ENCODE data around the gene PTPRN2.

The PTPRN2 gene

DNA sequence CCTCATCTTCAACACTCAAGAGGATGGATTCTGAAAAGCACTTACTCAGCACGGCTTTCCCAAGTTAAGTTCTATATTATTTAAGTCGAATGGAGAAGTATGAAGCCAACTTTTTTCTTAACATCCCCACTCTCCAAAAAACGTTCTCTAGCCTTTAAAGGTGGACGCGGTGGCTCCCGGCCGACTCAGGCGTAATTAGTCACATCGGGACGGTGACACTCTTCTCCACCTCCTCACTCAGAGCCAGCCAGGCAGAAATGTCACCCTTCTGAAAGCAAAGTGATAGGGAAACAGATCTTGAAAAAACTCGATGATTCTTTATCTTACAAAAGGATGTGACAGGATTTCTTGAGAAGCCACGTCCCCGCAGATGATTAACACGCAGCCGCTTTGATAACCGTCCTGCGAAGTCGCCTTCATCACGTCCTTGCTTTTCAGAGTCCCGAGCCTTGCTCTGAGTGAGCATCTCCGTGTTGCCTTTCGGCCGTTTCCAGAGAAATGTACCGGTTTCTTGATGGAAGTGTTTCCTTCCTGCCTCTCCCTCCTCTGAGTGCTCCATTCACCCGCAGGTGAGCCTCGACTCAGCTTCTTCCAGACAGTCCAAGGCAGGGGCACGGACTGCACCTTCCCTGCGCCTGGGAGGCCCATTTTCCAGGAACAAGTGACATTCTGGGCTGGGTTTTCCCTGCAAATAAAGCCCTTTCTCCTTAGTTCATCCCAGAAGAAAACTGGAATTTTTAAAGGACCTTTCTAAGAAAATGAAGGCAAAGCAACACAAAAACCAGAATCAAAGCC is 936.1 kb downstream of the PTPRN2 start:
- DNase-seq: no peak

DNA sequence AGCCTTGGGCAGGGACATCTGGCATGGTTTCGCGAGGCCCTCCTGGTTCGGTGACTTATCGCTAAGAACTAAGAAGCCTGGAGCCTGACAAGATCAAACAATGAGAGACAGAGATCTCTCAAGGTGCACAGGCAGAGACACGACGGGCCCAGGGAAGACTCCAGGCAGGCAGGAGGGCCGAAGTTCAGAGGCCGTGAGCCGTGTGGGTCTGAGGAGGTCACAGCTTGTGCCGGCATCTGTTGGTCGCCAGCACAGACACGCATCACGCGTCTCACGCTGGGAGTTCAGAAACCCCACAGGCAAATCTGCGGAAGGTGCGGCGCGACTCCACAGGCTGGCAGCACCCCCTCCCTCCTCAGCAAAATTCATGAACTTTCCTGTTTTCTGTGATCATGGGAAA is 936.8 kb downstream of the PTPRN2 start:
- DNase-seq: no peak

DNA sequence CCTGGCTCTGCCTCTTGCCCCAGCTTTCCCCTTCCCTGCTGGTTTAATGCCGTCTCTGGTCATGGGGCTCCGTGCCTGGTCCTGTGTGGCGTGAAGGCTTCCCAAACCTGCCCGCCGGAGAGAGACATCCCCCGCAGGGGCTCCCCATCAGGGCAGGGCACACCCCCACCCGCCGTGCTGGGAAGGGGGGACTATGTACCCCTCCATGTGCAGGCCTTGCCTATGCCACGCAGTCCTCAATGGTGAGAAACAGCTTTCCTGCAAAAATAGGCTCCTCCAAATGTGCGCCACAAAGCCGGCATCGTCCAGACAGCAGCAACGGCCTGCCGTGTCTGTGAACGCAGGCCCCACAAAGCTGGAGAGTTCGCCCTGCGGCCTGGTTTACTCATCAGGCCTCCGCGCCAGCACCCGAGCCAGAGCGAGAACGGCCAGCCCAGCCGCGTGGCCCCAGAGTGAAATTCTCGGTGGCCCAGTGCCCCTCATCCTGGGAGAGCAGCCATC is 937.4 kb downstream of the PTPRN2 start:
- no peak for DNase-seq

DNA sequence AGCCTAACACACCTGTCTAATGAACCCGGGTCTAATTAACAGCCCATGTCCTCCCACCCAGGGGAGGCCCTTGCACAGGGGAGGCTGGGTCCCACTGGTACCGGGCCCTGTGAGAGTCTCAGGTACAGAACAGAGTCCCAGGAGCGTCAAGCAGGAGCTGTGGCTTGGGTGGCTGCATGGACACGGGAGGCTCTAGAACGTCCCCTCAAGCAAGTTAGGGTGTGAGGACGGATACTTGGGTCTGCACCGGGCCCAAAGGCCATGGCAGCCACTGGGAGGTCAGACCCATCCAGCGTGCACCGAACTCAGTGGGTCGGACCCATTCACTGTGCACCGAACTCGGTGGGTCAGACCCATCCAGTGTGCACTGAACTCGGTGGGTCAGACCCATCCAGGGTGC is 941.1 kb downstream of the PTPRN2 start:
- DNase-seq: no peak

DNA sequence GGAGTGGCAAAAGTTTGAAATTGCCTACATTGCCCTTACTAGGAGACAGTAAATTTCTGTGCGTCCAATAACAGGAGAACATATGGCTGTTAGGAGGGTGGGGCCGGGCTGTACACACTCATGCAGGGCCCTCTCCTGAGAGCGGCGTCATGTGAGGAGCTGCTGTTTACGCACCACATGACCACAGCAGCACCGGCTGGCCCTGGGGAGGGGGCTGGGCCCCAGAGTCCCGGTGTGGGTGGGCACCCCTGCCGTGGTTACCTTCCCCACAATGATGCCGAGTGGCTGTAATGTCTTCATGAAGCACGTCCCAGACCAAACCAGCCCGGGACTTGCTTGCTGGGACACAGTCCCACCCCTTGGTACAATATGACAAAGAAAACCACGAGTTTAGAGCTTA is 942.1 kb downstream of the PTPRN2 start:
- DNase-seq: no peak

DNA sequence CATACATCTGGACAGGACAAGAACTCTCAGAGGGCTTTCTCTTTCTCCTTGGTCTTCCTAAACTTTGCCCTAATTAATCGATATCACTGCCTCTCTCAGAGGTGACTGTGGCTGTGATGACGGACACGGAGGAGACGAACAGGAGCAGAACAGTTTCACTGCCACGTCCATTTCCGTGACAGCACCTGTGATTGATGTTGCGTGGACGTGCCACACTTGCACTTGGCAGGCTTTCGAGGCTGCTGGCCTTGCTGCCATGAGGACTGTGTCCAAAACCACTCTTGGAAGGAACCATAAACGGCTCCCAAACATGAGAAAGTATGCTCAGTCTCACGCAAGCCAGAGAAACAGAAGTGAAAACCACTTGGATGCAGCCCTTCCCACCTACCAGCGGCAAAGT is 942.7 kb downstream of the PTPRN2 start:
- no peak for DNase-seq

DNA sequence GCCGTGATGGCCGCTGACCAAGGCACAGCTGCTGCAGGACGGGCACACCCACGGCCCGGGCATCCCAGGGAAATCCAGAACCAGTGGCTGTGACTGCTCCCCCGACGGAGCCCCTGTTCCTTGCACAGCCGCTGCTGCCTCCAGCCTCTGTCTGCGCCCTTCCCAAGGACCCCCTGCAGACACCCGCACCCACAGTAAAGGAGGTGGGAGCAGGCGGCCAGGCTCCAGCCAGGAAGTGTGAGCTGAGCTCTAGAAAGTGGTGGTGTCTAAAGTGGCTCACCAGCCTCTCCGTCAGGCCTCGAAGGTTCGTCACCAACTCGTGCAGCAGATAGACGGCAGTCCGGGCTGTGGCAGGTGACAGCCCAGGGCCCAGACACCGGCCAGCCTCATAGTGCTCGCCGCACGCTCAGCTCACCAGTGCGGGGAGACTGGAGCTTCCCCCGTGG is 944.1 kb downstream of the PTPRN2 start:
- no peak for DNase-seq

DNA sequence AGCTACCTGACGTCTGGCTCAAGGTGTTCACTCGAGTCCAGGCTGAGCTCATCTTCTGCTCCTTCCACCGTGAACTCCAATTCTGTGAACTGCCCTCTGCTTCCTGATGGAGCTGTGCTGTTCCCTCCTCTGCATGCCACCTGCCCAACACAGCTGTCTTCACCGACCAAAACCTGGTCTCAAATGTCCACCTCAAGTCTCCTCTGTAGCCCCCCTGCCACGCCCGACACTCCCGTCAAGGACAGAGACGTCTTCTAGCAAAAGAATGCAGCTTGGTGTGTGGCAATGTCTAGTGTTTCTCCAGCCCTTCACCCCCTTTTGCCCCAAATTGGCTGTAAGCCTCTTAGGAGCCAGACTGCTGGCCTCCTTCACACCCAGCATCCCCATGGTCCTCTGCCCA is 945.8 kb downstream of the PTPRN2 start:
- no peak for DNase-seq

DNA sequence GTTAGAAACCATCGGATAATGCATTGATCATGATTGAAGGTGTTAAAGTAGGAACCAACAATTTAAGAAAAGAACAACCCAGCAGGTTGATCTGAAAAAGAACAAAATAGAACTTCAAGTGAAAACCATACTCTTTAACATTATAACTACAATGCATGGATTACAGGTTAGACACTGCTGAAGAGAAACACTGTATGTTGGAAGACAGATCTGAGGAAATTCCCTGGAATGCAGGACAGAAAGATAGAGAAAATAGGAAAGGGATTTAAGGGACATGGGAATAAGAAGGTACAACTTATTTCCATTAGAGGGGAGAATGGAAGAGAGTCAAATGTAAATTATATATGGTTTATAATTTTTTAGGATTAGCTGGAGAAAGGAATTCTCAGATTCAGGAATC is 947.5 kb downstream of the PTPRN2 start:
- no peak for DNase-seq

DNA sequence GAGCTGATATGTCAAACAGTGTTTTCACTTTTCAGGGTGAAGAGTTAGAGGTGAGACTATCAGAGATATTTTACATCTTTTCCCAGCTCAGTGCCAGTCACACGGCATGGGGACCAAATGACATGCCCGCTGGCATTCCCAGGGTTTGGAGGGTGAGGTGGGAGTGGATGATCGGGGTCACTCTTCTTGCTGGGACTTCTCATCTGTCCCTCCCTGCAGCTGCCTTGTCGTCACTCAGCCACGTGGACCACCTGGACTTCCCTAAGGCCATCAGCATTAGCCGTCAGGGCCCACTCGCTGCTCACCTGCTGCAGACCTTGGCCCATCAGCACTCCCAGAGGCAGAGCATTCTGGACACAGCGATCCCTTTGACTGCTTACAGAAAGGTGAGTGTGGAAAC is 949.1 kb downstream of the PTPRN2 start:
- no peak for DNase-seq

DNA sequence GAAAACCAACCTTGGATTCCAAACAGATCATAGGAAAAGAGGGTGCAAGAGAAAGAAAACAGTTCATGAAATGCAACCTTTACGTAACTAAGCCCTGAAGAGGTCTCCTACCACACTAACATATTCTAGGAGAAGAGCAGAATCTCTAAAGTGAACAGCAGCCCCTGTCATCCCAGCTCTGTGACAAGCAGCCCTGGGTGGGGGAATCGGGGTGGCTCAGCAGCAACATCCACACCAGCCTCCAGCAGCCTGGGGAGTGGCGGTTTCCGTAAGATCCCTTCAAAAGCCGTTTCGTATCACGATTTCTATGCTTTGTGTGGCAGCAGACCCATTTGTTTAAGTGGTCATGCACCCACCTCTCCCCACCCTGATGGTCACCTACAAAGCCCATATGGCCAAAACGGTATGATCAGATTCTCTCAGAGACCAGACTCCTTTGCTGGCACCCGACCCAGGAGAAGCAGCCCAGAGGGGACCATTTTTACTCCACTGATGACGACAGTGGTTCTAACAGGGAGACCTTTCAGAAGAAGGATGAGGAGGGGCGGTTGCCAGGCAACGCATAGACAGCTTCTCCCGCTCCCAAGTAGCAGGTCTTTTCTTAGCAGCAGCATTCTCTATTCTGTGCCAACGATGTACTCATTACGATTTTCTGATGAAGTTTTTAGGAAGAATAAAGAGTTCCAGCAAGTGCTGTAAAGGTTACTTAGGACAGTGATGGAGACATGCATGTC is 950.2 kb downstream of the PTPRN2 start:
- no peak for DNase-seq

DNA sequence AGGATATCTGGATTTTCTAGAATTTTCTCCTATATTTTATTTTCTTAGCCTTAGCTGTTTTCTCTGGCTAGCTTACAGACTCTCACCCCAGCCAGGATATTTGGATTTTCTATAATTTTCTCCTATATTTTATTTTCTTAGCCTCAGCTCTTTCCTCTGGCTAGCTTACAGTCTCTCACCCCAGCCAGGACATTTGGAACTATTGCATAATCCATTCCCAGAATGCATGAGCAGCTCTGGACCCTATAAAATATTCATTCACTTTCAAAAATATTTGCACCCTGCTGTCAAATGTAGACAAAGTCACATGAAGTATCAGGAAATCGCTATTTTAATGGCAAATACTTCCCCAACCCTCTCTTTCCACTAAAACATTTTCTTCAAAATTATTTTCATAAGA is 952.0 kb downstream of the PTPRN2 start:
- no peak for DNase-seq

DNA sequence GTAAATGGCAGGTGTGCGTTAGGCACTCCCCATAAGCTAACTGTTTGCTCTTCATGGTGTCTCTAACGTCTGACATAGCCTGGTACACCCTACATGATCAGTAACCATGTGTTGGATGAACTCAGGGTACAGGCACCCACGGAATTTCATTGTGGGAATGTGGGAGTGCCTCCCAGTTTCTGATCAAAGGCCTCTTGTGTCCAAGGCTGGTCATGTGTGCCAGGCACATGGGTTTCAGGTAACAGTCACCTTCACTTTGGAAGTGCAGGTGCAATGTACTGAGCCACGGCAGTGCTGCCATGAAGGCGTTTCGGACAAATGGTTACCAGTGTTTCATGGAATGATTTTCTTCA is 952.5 kb downstream of the PTPRN2 start:
- DNase-seq: no peak

DNA sequence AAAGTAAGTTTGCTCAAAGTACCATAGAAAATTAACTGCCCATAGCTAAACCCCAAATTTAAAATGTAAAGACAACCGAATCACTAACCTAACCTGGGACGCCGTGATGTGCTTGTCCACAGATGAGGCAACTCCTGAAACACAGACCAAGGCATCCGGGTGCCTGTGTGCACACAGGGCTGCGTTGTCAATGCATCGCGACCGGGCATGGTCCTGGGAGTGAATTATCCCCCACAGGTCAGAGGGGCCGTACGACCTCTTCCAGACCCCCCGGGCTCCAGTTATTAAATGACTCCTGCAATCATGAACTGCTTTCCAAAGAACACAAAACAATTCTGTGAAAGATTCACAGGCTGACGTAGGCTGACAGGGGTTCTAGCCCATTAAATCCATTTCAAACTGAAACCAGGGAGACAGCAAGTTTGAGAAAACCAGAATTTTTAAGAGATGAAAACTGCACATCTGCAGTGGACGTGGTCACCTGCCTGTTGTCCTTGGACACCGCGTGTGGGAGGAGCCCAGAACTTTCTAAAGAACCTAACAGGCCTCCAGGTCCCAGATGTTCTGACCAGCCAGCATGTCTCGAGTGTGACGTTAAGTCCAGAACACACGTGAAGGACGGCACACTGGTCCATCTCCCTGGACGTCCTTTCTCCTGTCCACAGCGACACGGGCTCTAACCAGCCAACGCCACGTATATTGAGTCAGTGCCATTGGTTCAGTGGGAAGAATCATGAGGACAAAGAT is 953.0 kb downstream of the PTPRN2 start:
- no peak for DNase-seq

DNA sequence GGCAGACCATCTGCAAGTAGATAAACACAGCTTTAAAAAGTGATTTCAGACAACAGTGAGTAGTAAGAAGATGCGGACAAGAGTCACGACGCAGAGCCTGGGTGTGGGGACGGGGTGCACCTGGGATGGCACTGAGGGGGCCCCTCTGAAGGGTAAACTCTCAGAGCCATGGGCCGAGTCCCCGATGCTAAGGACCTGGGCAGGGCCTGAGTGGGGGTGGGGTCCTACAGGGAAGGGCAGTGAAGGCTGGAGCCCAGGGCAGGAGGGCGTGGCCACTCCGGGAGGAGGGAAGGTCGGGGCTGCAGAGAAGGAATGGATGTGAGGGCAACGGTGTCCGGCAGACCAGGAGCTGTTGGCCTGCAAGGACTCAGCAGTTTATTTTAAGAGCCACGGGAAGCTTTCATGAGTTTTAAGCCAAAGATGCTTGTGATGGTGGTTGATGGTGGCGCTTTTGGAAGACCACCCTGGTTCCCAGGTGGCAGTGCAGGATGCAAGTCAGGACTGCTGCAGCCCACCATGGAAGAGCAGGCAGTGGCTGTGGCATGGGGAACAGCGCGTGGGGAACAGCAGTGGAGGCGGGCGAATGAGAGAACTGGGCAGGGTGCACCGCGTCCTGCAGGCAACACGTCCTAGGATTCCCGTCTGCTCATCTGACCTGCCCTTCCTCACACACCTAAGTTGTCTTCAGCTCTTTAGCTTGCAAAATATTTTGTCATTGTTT is 954.0 kb downstream of the PTPRN2 start:
- no peak for DNase-seq

DNA sequence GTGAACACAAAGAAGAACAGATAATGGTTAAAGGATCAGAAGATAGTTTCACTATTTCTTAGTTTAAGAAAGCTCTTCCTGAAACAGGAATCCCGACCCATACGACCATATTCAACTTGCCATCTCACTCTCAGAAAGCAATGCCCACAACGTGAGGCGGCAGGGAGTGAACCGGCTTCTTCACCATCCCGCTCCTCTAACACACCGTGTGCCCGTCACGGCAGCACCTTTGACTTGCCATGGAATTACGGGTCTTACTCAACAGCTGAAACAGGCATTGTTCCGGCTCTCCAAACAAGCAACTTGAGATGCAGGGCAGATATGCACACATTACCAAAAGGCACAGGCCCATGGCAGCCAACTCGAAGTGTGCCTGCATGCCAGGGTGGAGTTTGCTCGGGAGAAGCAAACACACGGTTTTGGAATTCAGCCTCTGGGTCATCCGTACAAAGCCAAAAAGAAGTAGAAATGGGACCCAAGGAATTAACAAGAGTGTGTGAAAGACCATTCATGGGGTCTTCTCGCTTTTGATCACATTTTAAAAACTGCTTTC is 957.2 kb downstream of the PTPRN2 start:
- no peak for DNase-seq

DNA sequence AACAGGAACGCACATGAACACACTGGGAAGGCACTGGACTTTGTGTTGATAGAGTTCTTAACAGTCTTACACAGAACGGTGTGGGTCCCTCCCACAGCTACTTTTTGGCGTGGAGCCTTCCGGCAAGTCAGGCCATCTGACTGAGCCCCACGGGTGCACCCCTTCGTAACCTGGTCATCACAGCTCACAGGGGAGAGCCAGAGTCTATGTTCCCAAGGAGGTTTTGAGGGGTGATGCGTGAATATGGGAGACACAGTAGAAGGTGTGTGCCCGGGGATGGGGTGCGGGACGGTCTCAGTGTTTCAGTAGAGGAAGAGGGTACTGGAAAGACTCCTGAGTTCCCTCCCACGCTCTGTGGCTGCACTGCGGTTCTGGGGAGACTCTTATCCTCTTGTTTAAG is 959.2 kb downstream of the PTPRN2 start:
- no peak for DNase-seq

DNA sequence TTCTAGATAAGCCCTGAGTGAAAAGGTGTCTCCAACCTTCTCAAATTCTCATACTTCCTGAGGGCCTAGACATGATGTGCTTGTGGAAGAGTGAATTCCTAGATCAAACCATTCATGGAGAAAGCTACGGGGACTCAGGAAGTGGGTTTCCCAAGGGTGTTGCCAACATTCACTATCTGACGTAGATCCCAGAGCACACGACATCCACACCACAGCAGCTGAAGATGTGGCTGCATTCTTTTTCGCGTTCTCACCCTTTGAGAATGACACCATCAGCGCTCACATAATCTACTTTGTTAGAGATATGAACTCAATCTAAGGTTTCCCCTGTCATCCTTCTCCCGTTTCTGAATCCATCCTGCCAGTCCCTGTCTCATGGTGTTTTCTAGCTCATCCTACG is 960.0 kb downstream of the PTPRN2 start:
- no peak for DNase-seq

DNA sequence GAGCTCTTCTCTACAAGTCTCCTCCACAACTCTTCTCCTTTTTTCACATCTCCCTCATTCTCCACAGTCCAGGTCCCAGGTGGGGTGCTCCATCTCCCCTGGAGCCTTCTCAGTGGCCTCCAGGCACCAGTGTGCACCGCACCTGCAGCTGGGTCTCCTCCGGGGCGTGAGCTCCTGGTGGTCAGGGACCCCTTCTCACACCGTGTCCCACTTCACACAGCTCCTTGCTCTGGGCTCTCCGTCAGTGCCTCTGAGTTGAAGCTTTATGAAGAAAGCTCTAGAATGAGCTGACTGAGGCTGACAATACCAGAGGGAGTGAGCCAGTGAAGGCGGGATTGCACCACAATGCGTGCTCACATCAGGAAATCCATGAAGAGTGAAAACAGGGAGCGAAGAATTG is 960.6 kb downstream of the PTPRN2 start:
- DNase-seq: no peak

DNA sequence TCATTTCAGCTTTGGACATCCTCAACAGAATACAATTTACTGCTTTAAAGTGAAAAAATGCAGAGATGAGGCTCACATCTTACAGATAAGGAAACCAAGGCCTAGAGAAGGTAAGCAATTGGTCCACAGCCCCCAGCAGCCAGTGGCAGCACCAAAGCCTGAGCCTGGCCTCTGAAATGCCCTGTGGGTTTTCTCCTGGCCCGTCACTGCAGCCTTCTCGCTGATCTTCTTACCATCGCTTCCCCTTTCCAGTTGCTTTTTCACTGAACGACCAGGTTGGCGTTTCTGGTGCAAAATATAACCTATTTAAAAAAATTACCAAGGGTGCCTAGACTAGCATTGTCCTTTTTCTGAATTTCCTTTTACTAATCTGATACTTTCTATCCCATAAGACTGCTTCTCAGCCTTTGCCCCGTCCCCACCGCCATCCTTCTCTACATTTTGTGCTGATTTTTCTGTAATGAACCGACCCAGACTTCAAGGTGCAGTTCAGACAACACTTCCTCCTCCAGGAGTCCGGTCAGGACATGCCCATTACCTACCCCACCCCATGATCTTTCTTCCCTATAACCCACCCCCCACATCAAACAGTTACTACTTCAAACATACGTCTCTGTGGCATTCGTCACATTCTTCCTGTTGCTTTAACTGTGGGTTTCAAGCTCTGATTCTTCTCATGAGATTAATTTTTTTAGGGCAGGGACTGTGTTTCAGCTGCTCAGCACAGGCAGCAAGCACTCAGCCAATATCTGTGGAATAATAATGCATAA is 961.5 kb downstream of the PTPRN2 start:
- no peak for DNase-seq

DNA sequence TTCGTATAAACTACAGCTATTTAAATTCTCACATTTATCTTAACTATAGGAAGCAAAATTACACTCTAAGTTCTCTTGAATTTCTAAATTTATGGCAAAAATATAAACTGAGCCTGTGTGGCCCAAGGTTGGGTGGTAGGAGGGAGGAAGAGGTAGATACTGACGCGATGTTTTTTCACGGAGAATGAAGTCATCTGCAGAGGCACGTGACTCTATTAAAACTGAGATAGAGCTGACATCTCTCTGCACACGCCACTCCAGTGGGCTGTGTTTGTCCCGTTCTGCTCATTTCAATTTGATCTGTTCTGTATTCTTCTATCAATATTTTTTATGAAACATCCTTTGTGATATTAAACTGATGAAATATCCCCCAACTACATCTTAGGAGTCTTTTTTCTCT is 964.1 kb downstream of the PTPRN2 start:
- DNase-seq: no peak

Data from inflammatory macrophage (primary cell).